ENCODE measurements around the gene MFRP. TPM values are rescaled to one million over a fixed set of nuclear protein-coding genes. Genes with fewer than 3 reads are reported as not detected.

MFRP gene
- not detected in 2 replicates for total RNA-seq

GRCh38 chr11:119346605-119347004, at the start of gene MFRP:
Gene MFRP, minus strand, starts transcription at chr11:119346705. Its CDS starts 192 bp downstream, at chr11:119346513.

DNA sequence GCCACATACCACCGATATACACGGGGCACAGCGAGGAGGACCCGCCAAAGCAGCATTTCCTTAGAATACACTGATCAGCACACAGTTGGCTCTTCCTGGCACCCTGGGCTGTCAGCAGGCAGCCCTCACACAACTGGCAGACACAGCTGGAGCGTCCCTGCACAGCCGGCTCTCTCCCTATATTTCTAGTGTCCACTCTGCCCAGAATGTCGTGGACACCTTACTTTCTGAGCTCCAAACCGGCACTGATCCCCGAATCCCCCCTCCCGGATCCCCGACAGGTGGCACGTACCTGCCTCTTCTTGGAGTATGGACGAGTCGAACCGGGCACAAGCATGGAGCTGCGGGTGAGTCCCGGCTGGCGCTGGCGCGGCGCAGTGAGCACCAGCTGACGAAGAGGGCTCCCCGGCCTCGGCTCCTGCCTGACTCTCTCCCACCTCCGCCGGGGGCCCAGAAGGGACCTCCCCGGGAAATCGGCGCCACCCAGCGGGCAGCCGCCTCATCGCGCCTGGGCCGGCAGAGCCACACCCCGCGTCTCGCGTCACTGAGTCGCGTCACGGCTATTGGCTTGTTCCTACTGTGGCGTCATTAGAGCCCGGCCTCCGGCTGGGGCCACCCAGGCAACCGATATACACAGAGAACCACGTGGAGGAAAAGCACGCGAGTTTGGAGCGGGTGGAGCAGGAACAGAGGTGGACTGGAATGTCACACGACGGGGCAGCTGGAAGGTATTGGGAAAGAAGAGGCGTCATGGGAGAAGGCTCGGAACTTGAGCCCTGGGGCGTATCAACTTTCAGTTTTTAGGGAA, 34.9 kb upstream of the MFRP start, which contains the start of gene USP2:
USP2 (minus strand) TSS at position 510 of the 808 bp plus-strand sequence. CDS start 8,210 bp downstream, outside the sequence.

GRCh38 chr11:119340335-119341221, 5.9 kb downstream of the MFRP start, which contains the start of gene C1QTNF5:
Gene C1QTNF5, minus strand, starts transcription at chr11:119340883. Its CDS starts 486 bp downstream, at chr11:119340397.

GRCh38 chr11:119334174-119334930, 12.2 kb downstream of the MFRP start, which contains the start of gene RNF26:
Gene RNF26, plus strand, starts transcription at chr11:119334527. Its CDS starts 596 bp downstream, at chr11:119335123.

GRCh38 chr11:119316729-119317591, 29.5 kb downstream of the MFRP start, which contains the start of gene MCAM:
Gene MCAM, minus strand, starts transcription at chr11:119317130. Its CDS starts 29 bp downstream, at chr11:119317101.

Other genes starting within 250 kb of the MFRP start
- gene DPAGT1, start 244.9 kb downstream of the MFRP start, total RNA-seq = 15.3 and 28.6 TPM in 2 replicates
- 3.3 and 4.7 TPM in 2 replicates for gene C2CD2L, start 239.4 kb downstream of the MFRP start, total RNA-seq
- gene HINFP, start 225.1 kb downstream of the MFRP start, total RNA-seq = 12.4 and 17.2 TPM in 2 replicates
- gene ABCG4, start 197.7 kb downstream of the MFRP start, total RNA-seq = under 0.01 and 0.12 TPM in 2 replicates
- gene NLRX1, start 178.0 kb downstream of the MFRP start, total RNA-seq = 9.6 and 15.2 TPM in 2 replicates
- gene NHERF4, start 161.2 kb downstream of the MFRP start, total RNA-seq = not detected in 2 replicates
- gene CBL, start 140.4 kb downstream of the MFRP start, total RNA-seq = 11.0 and 11.4 TPM in 2 replicates
- 20.5 and 27.0 TPM in 2 replicates for gene MCAM, start 29.6 kb downstream of the MFRP start, total RNA-seq
- gene RNF26, start 12.2 kb downstream of the MFRP start, total RNA-seq = 7.2 and 8.4 TPM in 2 replicates
- gene C1QTNF5, start 5.8 kb downstream of the MFRP start, total RNA-seq = 3.5 and 15.2 TPM in 2 replicates
- 0.11 and 1.00 TPM in 2 replicates for gene USP2, start 35.0 kb upstream of the MFRP start, total RNA-seq
- gene THY1, start 76.5 kb upstream of the MFRP start, total RNA-seq = 162 and 218 TPM in 2 replicates